ENCODE measurements around the gene TBC1D14. TPM values are rescaled to one million over a fixed set of nuclear protein-coding genes. Genes with fewer than 3 reads are reported as not detected.

Gene TBC1D14
- total RNA-seq, 1 experiment from 2014 or later: 50.2 TPM

- Histone ChIP-seq H4K91ac (ENCODE audit: insufficient read length, low read depth, low read length) (no peak overlapping the region), H3K27me3 (ENCODE audit: insufficient read depth, low read length) (no peaks in the 10 kb centered on the region), H3T11ph (ENCODE audit: low read length) (no peak overlapping the region), H3K23ac (ENCODE audit: insufficient read length, low read depth, low read length) (no peak overlapping the region), H3K4me1 (ENCODE audit: insufficient read depth, low read length) (no peaks in the 10 kb centered on the region; the same call in 1 of the 2 replicates), H2AFZ (ENCODE audit: low read length) (no peak overlapping the region), H3K9me3 (ENCODE audit: control insufficient read depth, low read depth, low read length) (no peaks in the 10 kb centered on the region), H4K5ac (ENCODE audit: insufficient read length, low read depth, low read length) (no peak overlapping the region), H2BK5ac (ENCODE audit: insufficient read length, low read length) (no peak overlapping the region), H4K8ac (replicated peaks; ENCODE audit: insufficient read length, low read depth, low read length) (no peak overlapping the region), H2BK120ac (ENCODE audit: low read depth, low read length, poor library complexity, severe bottlenecking) (no peak overlapping the region), H2BK20ac (ENCODE audit: low read depth, low read length, poor library complexity, severe bottlenecking) (no peak overlapping the region), H2AK5ac (ENCODE audit: insufficient read length, low read length) (no peak overlapping the region), H3K56ac (ENCODE audit: insufficient read length, low read depth, low read length) (no peak overlapping the region), H3K79me1 (ENCODE audit: insufficient read depth, low read depth, low read length, poor library complexity, severe bottlenecking) (no peaks in the 10 kb centered on the region), H3K14ac (ENCODE audit: insufficient read depth, low read length) (no peak overlapping the region), H3K4ac (ENCODE audit: low read depth, low read length) (no peak overlapping the region), H3K23me2 (ENCODE audit: insufficient read length, low read depth, low read length, poor library complexity, severe bottlenecking) (no peaks in the 10 kb centered on the region), H2BK15ac (ENCODE audit: low read depth, low read length) (no peak overlapping the region), H3K79me2 (ENCODE audit: insufficient read depth, low read length) (no peaks in the 10 kb centered on the region), H3K18ac (ENCODE audit: insufficient read length, low read depth, low read length) (no peak overlapping the region), H2BK12ac (ENCODE audit: insufficient read length, low read depth, low read length) (no peak overlapping the region), H3K9ac (ENCODE audit: extremely low read depth, insufficient read length, low read length) (no peak overlapping the region), H3K4me2 (ENCODE audit: insufficient read depth, insufficient read length, low read length) (no peak overlapping the region), H4K20me1 (ENCODE audit: control insufficient read depth, insufficient read depth, insufficient read length) (no peaks in the 10 kb centered on the region), H3K27ac (ENCODE audit: insufficient read length, low read depth, low read length) (no peak overlapping the region)
- Mint-ChIP-seq H3K36me3 (ENCODE audit: insufficient read depth in 1 of 3, low read depth in 3 of 3) (peaks cover 28 to 58% (median 56%) of the 10 kb centered on the region in 3 experiments; a peak in 6 of 7 replicates), H3K27me3 (ENCODE audit: low read depth) (no peaks in the 10 kb centered on the region), H3K4me1 (peaks cover 2 to 5% of the 10 kb centered on the region in 2 experiments; a peak in 2 of 4 replicates), H3K27ac (peak overlapping the region in 1 of 3 experiments; percentile 74; a peak in 1 of 7 replicates), H3K4me3 (no peak overlapping the region), H3K9me3 (no peaks in the 10 kb centered on the region; a peak in 1 of 5 replicates)
- no CpG with 5 or more reads among the region's 10 CpGs for WGBS (ENCODE audit: extremely low coverage, insufficient read length, low lambda C conversion rate)
- no peak for TF ChIP-seq CTCF (conservative IDR thresholded peaks at IDR 0.05)
- no peak for DNase-seq
Measured at GRCh38 chr4:7029921-7030320, 120.3 kb downstream of the TBC1D14 start.
